HG03378 (cell line): Measurements from ENCODE around the gene TMEM120A.

ENCODE experiments used
- ATAC-seq: cut with Tn5 transposase; IDR thresholded peaks from one replicate; pipeline ENCODE4 v1.9.1; 2021; ENCODE audit warnings: mild to moderate bottlenecking, moderate library complexity; ENCODE audit not compliant: unreplicated experiment

TMEM120A gene

GRCh38 chr7:75960372-75960771 is 34.0 kb downstream of the TMEM120A start:
- no peak for ATAC-seq

GRCh38 chr7:75958802-75959543 is 35.4 kb downstream of the TMEM120A start:
- no peak for ATAC-seq

- ATAC-seq: no peak
Observed at GRCh38 chr7:75957021-75957736, 37.2 kb downstream of the TMEM120A start.

- no peak for ATAC-seq
Observed at GRCh38 chr7:75955331-75955955, 39.0 kb downstream of the TMEM120A start.

GRCh38 chr7:75953931-75954330 is 40.5 kb downstream of the TMEM120A start:
- no peak for ATAC-seq

GRCh38 chr7:75953431-75953830 is 41.0 kb downstream of the TMEM120A start:
- no peak for ATAC-seq

GRCh38 chr7:75951506-75951905 is 42.9 kb downstream of the TMEM120A start:
- no peak for ATAC-seq

GRCh38 chr7:75950111-75950681 is 44.2 kb downstream of the TMEM120A start:
- ATAC-seq: no peak

- no peak for ATAC-seq
Observed at GRCh38 chr7:75948179-75948578, 46.2 kb downstream of the TMEM120A start.

GRCh38 chr7:75946207-75946855 is 48.1 kb downstream of the TMEM120A start:
- ATAC-seq: no peak

- ATAC-seq: no peak
Observed at GRCh38 chr7:75945297-75946168, 48.9 kb downstream of the TMEM120A start.

GRCh38 chr7:75944507-75944906 is 49.9 kb downstream of the TMEM120A start:
- ATAC-seq: no peak

- ATAC-seq: no peak
Observed at GRCh38 chr7:75943864-75944263, 50.5 kb downstream of the TMEM120A start.

- ATAC-seq: no peak
Observed at GRCh38 chr7:75938921-75939320, 55.5 kb downstream of the TMEM120A start.

- no peak for ATAC-seq
Observed at GRCh38 chr7:75937958-75938786, 56.2 kb downstream of the TMEM120A start.
